GM23248 (cell line): Measurements from ENCODE around the gene ATXN7L3.

Source experiments
- EZH2 ChIP-seq: fragments of 200-600 bp; sonication (generic); IDR thresholded peaks from 2 replicates; pipeline ENCODE4 v1.6.1; 2018; ENCODE audit warnings: antibody characterized with exemption, mild to moderate bottlenecking; ENCODE audit not compliant: insufficient read depth, poor library complexity, severe bottlenecking
- EZH2phosphoT487 ChIP-seq: fragments of 200-600 bp; sonication (generic); IDR thresholded peaks from 2 replicates; pipeline ENCODE4 v1.6.1; 2018; ENCODE audit warnings: antibody characterized with exemption, moderate library complexity, mild to moderate bottlenecking, low read depth; ENCODE audit not compliant: insufficient read depth

DNA sequence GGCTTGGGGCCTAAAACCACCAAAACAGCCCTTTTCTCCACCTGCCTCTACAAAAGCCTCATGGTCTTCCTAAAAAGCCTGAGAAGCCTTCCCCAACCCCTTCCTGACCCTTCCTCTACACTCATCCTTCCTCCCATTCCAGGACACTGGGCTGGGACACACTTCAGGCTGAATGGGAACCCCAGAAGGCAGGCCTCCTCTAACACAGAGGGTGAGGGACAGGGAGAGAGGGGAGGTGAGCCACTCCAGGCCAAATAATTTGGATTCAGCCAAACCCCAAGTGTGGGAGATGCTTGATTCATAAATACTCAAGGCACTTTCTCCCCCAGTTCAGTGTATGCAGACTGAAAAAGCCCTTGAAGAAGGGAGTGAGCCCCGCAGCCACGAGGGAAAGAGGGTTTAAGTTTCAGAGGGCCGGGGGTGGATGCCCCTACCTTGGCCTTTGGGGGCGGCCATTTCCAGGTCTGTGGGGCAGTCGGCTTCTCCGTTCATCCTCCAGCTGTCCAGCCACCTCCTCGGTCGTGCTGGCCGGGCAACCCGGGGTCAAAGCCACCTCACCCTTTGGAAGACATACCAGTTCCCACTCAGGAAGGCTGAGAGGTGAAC lies 18.2 kb upstream of the ATXN7L3 start:
- TF ChIP-seq EZH2phosphoT487 (no peak), EZH2 (no peak)
